GM18499 (cell line): ENCODE measurements around the gene TGFBI.

Experiments
- ATAC-seq: cut with Tn5 transposase; IDR thresholded peaks from one replicate; pipeline ENCODE4 v1.9.1; 2021; ENCODE audit warnings: moderate number of reproducible peaks; ENCODE audit not compliant: insufficient read depth, unreplicated experiment

The TGFBI gene

GRCh38 chr5:136022965-136023364 is 5.8 kb upstream of the TGFBI start:
- ATAC-seq = no peak

GRCh38 chr5:136023958-136024541 is 4.7 kb upstream of the TGFBI start:
- no peak for ATAC-seq

- ATAC-seq = no peak
Measured at GRCh38 chr5:136025900-136026299, 2.9 kb upstream of the TGFBI start.

- ATAC-seq = no peak
Measured at GRCh38 chr5:136026636-136027035, 2.2 kb upstream of the TGFBI start.

- ATAC-seq = no peak
Measured at GRCh38 chr5:136027311-136027710, 1.5 kb upstream of the TGFBI start.

GRCh38 chr5:136028090-136028489 is 698 bp upstream of the TGFBI start:
- ATAC-seq = no peak

- ATAC-seq = no peak
Measured at GRCh38 chr5:136030252-136030651, 1.5 kb downstream of the TGFBI start.

GRCh38 chr5:136030956-136031611 is 2.3 kb downstream of the TGFBI start:
- ATAC-seq = no peak

- no peak for ATAC-seq
Measured at GRCh38 chr5:136031711-136032110, 2.9 kb downstream of the TGFBI start.

GRCh38 chr5:136032564-136032963 is 3.8 kb downstream of the TGFBI start:
- no peak for ATAC-seq

- ATAC-seq = no peak
Measured at GRCh38 chr5:136033234-136033633, 4.4 kb downstream of the TGFBI start.

- no peak for ATAC-seq
Measured at GRCh38 chr5:136033848-136034247, 5.1 kb downstream of the TGFBI start.

- ATAC-seq = no peak
Measured at GRCh38 chr5:136034492-136034891, 5.7 kb downstream of the TGFBI start.

GRCh38 chr5:136034984-136035383 is 6.2 kb downstream of the TGFBI start:
- no peak for ATAC-seq

GRCh38 chr5:136035837-136036236 is 7.0 kb downstream of the TGFBI start:
- ATAC-seq = no peak

GRCh38 chr5:136036293-136036911 is 7.6 kb downstream of the TGFBI start:
- no peak for ATAC-seq

GRCh38 chr5:136037001-136037705 is 8.4 kb downstream of the TGFBI start:
- ATAC-seq = peak; percentile 78

- no peak for ATAC-seq
Measured at GRCh38 chr5:136038635-136039034, 9.8 kb downstream of the TGFBI start.

- no peak for ATAC-seq
Measured at GRCh38 chr5:136039202-136039601, 10.4 kb downstream of the TGFBI start.

GRCh38 chr5:136040746-136041415 is 12.1 kb downstream of the TGFBI start:
- ATAC-seq = no peak

GRCh38 chr5:136042156-136042555 is 13.4 kb downstream of the TGFBI start:
- ATAC-seq = no peak
